GM12874 (cell line): ENCODE data around the gene PBX4.
A peak's percentile ranks its signal among the peaks of the same experiment; 100 is the strongest.

ENCODE experiments used
- CTCF ChIP-seq: IDR thresholded peaks from 2 replicates; pipeline ENCODE4 v1.5.1; 2011; ENCODE audit warnings: low read depth, mild to moderate bottlenecking, control low read depth, low read length, moderate library complexity; ENCODE audit not compliant: insufficient read depth

The PBX4 gene

GRCh38 chr19:19561946-19562664 lies 56.4 kb downstream of the PBX4 start:
- TF ChIP-seq CTCF: no peak

- no peak for TF ChIP-seq CTCF
Observed at GRCh38 chr19:19559931-19560330, 58.6 kb downstream of the PBX4 start.

GRCh38 chr19:19558636-19559035 lies 59.9 kb downstream of the PBX4 start:
- TF ChIP-seq CTCF: no peak

GRCh38 chr19:19558055-19558454 lies 60.4 kb downstream of the PBX4 start:
- no peak for TF ChIP-seq CTCF

GRCh38 chr19:19554074-19555023 lies 64.1 kb downstream of the PBX4 start:
- TF ChIP-seq CTCF: peak; percentile 91

GRCh38 chr19:19553670-19554069 lies 64.8 kb downstream of the PBX4 start:
- no peak for TF ChIP-seq CTCF

GRCh38 chr19:19552798-19553197 lies 65.7 kb downstream of the PBX4 start:
- TF ChIP-seq CTCF: peak; percentile 86
